NT2/D1 (cell line): ENCODE data around the gene PCMTD2.

Experiments
- YY1 ChIP-seq: IDR thresholded peaks from 2 replicates; pipeline ENCODE4 v1.6.1; 2011; ENCODE audit not compliant: insufficient read length, insufficient read depth
- ZNF274 ChIP-seq: IDR thresholded peaks from 2 replicates; pipeline ENCODE4 v1.6.1; 2011; ENCODE audit warnings: mild to moderate bottlenecking, low read depth, low read length

- TF ChIP-seq ZNF274, result no peak
- TF ChIP-seq YY1, result no peak
Observed at GRCh38 chr20:64250027-64250426, 5.5 kb upstream of the PCMTD2 start.
